Measurements from ENCODE around the gene KLHDC4.

KLHDC4 gene

DNA sequence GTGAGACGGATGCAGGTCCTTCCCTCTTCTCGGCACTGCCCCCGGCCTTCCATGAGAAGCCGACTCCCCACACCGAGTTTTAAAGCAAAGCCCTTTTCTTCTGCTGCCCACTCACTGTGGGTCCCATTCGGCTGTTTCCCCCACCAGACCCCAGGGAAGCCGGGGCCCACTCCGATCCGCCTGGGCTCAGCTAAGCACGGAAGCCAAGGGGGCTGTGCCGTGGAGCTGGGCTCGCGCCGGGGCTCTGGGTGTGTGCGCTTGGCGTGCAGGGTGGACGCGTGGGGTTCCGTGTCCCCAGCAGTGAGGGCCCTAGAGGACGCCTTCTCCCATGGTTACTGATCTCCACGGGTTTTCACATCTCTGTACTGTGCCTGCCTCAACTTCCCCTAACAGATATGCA lies 68.5 kb downstream of the KLHDC4 start:
- no peak for DNase-seq

DNA sequence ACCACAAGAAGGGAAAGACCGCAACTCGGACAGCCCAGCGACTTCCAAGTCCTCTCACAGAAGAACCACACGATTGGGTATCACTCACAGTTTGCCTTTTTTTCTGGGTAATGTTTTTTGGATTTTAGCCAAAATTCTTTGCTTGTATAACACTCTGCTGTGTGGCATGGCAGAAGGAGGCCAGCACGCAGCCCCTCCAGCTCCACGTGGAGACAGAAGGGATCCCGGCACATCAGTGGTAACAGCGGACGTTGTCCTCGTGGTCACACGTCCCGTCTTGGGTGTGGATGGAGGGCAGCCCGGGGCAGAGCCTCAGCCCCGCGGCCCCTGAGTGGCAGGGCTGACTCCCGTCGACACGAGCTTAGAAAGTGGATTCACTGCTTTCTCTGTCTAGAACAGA lies 69.1 kb downstream of the KLHDC4 start:
- no peak for DNase-seq

DNA sequence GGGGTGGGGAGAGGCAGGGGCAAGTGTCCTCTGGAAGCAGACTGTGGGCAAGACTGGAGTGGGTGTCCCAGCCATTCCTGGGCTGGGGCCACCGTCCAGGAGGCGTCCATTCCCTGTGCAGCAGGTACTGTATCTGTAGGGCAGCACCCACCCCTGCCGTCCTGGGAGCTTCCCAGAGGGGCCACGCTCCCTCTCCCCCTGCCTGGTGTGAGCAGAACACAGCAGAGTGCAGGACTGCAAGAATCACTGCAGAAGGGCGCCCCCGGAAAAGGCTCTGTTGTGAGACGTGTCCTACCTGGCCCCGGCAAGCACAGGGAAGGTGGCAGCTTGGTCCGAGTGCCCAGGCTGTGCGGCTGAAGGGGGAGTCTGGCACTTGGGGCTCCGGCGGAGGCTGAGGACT lies 70.3 kb downstream of the KLHDC4 start:
- DNase-seq: no peak

- DNase-seq: no peak
Measured at GRCh38 chr16:87694441-87695125, 71.2 kb downstream of the KLHDC4 start.

DNA sequence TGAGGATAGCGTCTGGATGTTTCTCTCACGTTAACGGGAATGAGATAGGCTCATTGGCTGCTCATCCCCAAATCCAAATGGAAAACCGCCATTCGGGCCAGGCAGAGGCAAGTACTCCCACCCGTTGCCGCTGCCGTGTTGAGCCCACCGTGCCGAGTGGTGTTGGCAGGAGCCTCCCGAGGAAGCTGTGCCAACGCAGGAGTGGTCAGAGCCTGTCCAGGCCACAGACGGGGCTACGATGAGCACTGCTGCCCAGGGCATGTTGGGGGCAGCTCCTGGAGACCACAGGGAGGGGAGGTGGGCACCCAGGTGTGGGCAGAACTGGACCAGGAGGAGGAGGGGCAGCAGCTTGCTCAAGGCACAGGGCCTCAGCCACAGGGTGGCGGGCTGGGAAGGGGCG lies 72.0 kb downstream of the KLHDC4 start:
- no peak for DNase-seq

DNA sequence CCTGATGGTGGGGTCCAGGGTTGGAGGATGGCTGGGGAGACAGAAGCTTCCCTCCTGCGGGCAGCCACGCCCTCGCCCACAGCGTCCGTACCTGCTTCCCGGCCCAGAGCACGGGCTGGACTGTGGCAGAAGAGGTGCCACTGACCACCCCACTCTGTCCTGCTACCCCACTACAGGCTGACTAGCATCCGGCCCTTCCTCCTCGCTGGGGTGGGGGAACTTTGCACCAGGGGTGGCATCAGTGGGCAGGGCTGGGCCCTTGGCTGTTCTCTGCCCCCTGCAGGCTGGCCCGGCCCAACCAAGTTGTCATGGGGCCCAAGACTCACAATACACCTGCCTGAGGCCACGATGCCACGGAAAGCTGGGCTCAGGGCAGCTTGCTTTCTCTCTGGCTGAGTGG lies 73.0 kb downstream of the KLHDC4 start:
- DNase-seq: no peak

DNA sequence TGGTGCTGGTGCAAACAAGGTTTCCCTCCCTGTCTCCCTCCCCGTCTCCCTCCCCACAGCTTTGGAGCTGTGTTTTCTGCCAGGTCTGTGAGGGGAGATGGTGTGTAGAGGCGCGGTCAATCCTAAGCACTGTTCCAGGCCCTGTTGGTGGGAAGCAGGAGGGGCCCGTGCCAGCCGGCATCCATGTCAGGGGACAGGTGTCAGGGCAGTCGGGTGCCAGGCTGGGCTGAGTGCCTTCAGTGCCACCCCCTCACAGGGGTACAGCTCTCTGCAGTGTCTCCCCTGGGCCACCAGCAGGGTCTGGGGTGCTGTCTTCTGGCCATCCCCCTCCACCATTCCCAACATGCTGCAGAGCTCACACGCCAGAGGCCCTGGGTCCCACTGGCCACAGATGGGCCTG lies 73.6 kb downstream of the KLHDC4 start:
- DNase-seq: no peak

DNA sequence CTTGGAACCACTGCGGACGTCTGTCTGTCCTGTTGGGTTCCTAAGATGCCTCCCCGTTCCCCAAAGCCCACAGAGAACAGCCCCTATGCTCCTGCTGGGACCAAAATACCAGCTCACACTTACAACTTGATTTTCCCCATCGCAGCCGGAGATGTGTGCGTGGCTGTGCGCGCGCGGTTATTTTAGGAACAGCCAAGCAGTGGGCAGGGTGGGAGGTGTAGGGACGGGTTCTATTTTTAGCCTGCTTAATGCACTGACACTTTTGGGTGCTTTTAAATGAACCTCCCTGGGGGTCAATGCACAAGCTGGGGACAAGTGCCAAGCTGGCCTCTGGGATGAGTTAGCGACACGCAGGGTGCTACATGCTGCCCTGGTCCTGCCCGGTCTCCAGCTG lies 74.1 kb downstream of the KLHDC4 start:
- no peak for DNase-seq

DNA sequence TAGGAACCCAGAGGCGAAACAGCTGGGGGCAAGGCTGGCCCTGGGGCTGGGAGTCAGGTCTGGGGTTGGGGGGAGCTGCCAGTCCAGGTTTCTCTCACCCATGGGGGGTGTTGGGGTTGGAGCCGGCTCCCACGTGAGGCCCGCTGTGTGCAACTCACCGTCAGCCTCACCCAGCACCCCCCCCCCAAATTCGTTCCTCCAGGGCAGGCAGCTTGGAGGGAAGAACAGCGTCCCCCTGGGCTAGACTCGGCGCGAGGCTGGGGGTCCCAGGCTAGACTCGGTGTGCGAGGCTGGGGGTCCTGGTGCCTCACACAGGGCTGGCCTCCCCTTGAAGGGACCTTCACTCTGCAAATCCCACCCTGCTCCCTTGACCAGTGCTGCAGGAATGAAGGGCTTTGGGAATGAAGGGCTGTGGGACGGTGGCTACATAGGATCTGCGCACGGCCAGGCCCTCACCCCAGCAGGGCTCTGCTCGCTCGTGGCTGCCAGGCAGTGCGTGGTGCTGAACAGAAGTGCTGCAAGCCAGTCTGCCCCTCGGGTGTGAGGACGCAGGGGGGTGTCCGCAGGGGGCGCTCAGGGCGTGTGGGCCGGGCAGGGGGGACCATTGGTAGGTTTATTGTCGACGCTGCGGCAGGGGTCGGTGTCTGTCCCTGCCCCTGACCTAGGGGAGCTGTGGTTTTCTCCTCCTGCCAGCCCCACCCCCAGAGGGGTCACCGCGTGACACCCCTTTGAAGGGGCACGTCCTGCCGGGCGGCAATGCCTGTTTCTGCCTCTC lies 74.7 kb downstream of the KLHDC4 start:
- no peak for DNase-seq

- no peak for DNase-seq
Measured at GRCh38 chr16:87689956-87690465, 75.8 kb downstream of the KLHDC4 start.

DNA sequence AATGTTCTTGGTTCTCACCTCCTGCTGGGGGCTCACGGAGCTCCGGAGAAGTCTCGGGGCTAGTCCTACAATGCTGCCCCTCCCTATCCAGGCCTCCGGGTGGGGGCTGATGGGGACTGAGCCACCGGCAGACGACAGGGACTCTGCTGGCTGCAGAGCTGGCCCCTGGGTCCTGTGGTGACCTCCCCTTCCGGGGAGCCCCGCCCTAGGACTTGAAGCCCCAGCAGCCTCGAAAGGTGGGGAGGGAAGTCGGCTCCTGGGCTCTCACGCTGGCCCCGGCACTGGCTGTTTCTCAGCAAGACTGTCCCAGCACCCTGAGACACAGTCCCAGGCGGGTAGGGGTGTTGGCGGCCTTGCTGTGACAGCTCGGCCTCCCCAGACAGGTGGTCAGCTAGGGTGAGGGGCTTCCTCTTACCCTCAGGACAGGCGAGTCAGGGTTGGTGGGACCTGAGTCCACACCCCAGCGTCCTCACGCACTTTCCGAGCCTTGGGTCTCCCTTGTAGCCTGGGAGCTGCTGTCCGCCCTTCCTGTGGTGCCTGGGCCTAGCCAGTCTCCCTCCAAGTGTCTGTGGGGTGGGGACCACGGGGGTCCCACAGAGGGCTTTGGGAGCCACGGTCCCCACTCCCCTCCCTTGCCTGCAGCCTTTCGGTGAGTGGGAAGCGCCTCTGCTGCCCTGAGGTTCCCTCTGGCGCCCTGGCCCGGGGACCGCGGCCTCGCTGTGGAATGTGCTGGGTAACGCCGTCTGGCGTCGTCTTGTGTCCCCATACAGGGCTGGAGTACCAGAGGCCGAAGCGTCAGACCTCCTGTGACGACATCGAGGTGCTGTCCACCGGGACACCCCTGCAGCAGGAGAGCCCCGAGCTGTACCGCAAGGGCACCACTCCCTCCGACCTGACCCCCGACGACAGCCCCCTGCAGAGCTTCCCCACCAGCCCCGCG lies 76.6 kb downstream of the KLHDC4 start:
- no peak for DNase-seq

DNA sequence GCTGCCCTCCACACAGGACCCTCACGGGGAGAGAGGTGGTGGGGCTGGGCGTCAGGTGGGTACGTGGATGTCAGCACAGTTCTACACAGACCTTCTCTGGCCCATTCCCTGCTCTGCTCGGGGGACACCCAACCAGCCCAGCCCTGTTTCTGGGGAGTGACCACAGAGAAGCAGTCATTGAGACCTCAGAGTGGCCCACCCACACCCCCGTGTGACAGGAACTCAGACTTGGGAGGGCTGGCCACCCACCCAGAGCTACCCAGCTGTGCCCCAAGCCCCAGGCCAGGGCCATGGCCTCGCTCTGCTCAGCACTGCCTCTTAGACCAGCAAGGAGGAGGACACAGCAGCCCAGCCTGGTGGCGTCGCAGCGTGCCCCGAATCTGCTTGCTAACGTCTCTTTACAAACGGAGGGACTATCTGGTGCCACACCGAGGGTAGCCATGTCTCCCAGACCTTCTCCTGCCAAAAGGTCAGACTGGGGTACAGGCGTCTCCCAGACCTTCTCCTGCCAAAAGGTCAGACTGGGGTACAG lies 77.7 kb downstream of the KLHDC4 start:
- no peak for DNase-seq

DNA sequence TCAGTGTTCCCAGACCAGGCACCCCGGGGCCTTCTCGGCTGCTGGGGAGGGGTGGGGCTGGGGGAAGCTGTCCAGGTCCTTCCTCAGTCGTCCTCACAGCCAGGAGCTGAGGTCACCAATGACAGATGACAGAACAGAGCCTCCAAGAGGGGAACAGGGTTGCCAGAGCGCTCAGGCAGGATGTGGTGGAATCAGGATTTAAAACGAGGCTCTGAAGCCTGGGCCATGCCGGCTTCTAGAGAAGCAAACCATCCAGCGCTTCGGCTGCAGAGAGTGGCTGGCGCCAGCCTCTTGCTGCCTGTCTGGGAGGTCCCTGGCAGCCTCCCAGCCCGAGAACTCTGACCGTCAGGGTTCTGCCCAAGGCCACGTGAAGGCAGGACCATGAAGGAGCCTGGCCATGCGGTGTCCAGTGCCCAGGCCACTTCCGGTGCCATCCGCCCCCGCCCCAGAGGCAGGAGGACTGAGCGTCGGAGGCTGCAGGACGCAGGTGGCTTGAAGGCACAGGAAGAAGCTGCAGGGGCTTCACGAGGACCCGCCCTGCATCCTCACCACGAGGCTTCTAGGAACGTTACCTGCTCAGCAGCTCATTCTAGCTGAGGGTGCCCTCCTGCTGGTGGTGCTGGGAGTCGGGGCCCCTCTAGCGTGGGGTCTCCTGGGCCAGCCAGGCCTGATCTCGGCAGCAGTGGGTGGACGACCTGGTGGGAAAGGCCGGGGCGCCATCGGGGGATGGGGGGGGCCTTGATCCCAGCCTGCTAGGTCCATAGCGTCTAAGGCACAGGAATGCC lies 78.5 kb downstream of the KLHDC4 start:
- DNase-seq: no peak

- no peak for DNase-seq
Measured at GRCh38 chr16:87686697-87687096, 79.1 kb downstream of the KLHDC4 start.

GRCh38 chr16:87685766-87686165 lies 80.0 kb downstream of the KLHDC4 start:
- DNase-seq: no peak

DNA sequence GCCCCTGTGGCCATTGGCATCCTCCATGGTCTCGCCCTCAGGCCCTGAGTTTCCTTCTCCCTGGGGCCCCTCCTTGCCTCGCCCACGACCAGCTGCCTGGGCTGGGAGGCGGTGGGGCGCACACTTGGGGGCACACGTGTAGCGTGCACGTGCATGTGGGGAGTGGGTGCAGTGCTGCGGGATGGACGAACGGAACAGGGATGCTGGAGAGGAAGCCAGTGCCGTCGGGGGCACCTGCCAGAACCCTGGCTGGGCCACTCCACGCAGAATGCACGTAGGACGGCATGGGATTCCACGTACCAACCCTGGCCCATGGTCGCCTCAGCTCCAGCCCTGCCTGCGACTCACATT lies 80.4 kb downstream of the KLHDC4 start:
- no peak for DNase-seq

DNA sequence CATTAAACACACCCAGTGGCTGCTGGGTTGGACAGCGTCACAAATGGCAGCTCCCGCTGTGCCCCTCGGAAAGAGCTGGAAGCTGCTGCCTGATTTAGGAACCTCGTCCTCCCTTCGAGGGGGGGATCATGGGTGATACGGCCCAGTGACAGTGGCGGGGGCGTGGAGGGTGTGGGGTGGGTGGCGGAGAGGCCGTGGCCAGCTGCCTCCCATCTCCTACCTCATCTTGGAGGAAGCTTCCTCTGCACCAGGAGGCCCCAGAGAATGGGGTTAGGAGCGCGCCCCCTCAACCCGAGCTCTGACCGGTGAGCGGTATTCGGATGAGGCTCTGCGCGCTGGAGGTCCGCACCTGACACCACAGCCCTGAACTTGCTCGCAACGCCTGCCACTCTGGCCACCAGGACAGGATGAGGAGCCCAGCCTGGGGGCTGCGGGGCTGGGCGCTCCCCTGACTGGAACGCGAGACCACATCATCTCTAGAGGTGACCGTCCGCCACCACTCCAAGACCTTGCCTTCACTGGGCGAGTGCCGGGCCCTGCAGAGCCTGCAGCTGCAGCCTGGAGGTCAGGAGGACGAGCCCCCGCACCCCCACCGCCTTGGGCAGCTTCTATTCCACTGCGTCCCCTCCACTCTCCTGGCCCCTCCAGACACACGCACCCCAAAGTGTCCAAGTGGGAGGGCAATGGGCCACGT lies 80.9 kb downstream of the KLHDC4 start:
- DNase-seq: no peak

DNA sequence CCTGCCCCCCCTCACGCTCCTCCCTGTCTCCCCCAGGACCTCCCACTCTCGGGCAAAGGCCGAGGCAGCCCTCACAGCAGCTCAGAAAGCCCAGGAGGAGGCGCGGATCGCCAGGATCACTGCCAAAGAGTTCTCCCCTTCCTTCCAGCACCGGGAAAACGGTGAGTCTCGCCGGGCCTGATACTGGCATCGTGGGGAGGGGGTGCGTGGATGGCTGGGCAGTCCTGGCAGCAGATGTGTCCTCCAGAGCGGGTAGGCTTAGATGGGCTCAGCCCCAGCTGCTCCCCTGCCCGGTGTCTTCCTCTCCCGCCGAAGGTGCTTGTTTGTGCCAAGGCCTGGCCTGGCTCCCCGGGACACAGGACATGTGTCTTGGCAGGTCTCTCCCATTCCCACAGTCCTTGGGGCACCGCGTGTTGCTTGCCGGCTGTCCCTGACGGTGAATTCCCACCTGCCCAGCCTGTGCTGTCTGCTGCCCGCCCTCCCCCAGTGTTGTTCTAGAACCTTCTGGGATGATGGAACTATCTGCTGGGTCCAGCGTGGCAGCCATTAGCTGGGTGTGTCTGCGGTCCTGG lies 81.6 kb downstream of the KLHDC4 start:
- no peak for DNase-seq

DNA sequence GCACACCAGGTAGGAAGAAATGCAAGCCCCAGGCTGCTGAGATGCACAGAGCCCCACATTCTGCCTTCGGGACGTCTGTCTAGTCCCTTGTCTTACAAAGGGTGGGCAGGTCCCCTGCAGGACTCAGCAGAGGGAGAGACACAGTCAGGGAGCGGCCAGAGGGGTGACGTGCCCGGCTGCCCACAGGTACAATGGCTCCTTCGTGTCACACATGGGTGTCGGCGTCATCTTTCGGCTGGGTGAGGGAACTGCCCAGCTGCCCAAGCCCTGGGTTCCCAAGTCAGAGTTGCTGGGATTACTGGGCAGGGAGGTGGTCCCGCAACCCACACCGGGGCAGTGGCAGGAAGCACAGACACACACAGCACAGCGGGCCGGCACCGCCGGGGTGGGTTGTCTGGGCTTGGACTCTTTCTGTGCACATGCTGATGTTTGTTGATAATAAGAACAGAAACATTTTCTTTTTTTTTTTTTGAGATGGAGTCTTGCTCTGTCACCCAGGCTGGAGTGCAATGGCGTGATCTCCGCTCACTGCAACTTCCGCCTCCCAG lies 82.9 kb downstream of the KLHDC4 start:
- no peak for DNase-seq

GRCh38 chr16:87681981-87682570 lies 83.7 kb downstream of the KLHDC4 start:
- DNase-seq: no peak

All from SIG-M5 (cell line).